Measurements from ENCODE around the gene RNF144A. TPM values are rescaled to one million over a fixed set of nuclear protein-coding genes. Genes with fewer than 3 reads are reported as not detected.

The RNF144A gene
- 10 to 100 TPM; 49.0 to 50.6 TPM for total RNA-seq

GRCh38 chr2:6917071-6917760, at the start of gene RNF144A:
RNF144A (plus strand) TSS chr2:6917412; CDS start chr2:6996927, 79,515 bp downstream.
- H3K36me3 Mint-ChIP-seq (ENCODE audit: low read depth) = peaks cover 22% of the 10 kb centered on the region
- H3K9me3 Mint-ChIP-seq = no peaks in the 10 kb centered on the region

DNA sequence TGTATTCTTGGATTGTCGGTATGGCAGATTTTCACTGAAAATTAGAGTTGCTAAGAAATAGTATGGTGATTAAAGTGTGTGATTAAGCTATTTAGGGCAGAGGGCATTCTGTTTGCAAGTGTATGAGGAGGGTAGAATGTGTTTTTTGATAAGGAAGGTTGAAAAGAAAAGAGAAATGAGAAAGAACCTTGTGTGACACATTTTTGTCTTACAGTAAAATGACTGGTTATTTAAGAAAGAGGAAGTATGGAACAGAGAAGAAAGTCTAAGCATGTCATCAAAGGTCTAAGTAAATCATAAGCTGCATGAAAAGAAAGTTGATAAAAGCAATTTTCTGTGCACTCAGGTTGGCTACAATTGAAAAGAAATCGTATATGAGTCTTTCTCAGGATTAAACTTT, 44.8 kb upstream of the RNF144A start:
- intact Hi-C loops (cut with micrococcal nuclease) = loop anchor here (10.0 kb wide), 1 partner anchor 1672 kb away; no protein-coding TSS in a partner anchor
- H3K4me3 Mint-ChIP-seq = peak overlapping the region; percentile 34
- peaks cover 4% of the 10 kb centered on the region for H3K36me3 Mint-ChIP-seq (ENCODE audit: low read depth)
- peaks cover 5% of the 10 kb centered on the region for H3K9me3 Mint-ChIP-seq
- no peak for DNase-seq
- peak overlapping the region; percentile 37 for H3K27ac Mint-ChIP-seq
- peaks cover 39% of the 10 kb centered on the region for H3K4me1 Mint-ChIP-seq (ENCODE audit: low read depth)
- CTCF ChIA-PET = interaction anchor here (0.9 to 2.3 kb wide), 3 partner anchors 24 to 172 kb away, joined by 3 to 13 read pairs (median 3); no protein-coding TSS in a partner anchor
- H3K27me3 Mint-ChIP-seq (ENCODE audit: low read depth) = no peaks in the 10 kb centered on the region

More at GRCh38 chr2:6917071-6917760, at the start of gene RNF144A:
- intact Hi-C loops (cut with micrococcal nuclease) = loop anchor here (2.0 kb wide), 1 partner anchor 96 kb away; no protein-coding TSS in a partner anchor
- peak; percentile 67 for DNase-seq
- CTCF ChIA-PET = interaction anchor here (0.5 to 7.4 kb wide), 23 partner anchors 11 to 571 kb away, joined by 3 to 73 read pairs (median 4); partner anchors contain the start of genes CMPK2 and RSAD2
- peak within 1 kb of the TSS; percentile 76 for H3K4me3 Mint-ChIP-seq
- H3K4me1 Mint-ChIP-seq (ENCODE audit: low read depth) = peaks cover 75% of the 10 kb centered on the region
- peak within 1 kb of the TSS; percentile 85 for H3K27ac Mint-ChIP-seq
- H3K27me3 Mint-ChIP-seq (ENCODE audit: low read depth) = no peaks in the 10 kb centered on the region

GRCh38 chr2:6874032-6874431, 43.2 kb upstream of the RNF144A start:
- Mint-ChIP-seq H3K27me3 (ENCODE audit: low read depth) (no peaks in the 10 kb centered on the region), H3K36me3 (ENCODE audit: low read depth) (peaks cover 4% of the 10 kb centered on the region), H3K27ac (no peak overlapping the region), H3K9me3 (peaks cover 5% of the 10 kb centered on the region), H3K4me3 (no peak overlapping the region), H3K4me1 (ENCODE audit: low read depth) (peaks cover 53% of the 10 kb centered on the region)
- DNase-seq = no peak
- CTCF ChIA-PET = interaction anchor here (1.0 kb wide), 1 partner anchor 8 kb away, joined by 3 read pairs; the partner anchor contains the start of gene CMPK2
- intact Hi-C loops (cut with micrococcal nuclease) = loop anchor here (10.0 kb wide), 1 partner anchor 1671 kb away; no protein-coding TSS in a partner anchor

GRCh38 chr2:6876309-6876708, 40.9 kb upstream of the RNF144A start:
- Mint-ChIP-seq H3K4me3 (no peak overlapping the region), H3K4me1 (ENCODE audit: low read depth) (peaks cover 68% of the 10 kb centered on the region), H3K9me3 (peaks cover 5% of the 10 kb centered on the region), H3K27ac (no peak overlapping the region), H3K36me3 (ENCODE audit: low read depth) (peaks cover 4% of the 10 kb centered on the region), H3K27me3 (ENCODE audit: low read depth) (no peaks in the 10 kb centered on the region)
- CTCF ChIA-PET = interaction anchor here (0.8 to 5.3 kb wide), 4 partner anchors 10 to 38 kb away, joined by 4 to 54 read pairs (median 22); partner anchors contain the start of gene CMPK2
- intact Hi-C loops (cut with micrococcal nuclease) = loop anchor here (5.0 to 10.0 kb wide), 2 partner anchors 316 to 1668 kb away; no protein-coding TSS in a partner anchor
- DNase-seq = no peak

DNA sequence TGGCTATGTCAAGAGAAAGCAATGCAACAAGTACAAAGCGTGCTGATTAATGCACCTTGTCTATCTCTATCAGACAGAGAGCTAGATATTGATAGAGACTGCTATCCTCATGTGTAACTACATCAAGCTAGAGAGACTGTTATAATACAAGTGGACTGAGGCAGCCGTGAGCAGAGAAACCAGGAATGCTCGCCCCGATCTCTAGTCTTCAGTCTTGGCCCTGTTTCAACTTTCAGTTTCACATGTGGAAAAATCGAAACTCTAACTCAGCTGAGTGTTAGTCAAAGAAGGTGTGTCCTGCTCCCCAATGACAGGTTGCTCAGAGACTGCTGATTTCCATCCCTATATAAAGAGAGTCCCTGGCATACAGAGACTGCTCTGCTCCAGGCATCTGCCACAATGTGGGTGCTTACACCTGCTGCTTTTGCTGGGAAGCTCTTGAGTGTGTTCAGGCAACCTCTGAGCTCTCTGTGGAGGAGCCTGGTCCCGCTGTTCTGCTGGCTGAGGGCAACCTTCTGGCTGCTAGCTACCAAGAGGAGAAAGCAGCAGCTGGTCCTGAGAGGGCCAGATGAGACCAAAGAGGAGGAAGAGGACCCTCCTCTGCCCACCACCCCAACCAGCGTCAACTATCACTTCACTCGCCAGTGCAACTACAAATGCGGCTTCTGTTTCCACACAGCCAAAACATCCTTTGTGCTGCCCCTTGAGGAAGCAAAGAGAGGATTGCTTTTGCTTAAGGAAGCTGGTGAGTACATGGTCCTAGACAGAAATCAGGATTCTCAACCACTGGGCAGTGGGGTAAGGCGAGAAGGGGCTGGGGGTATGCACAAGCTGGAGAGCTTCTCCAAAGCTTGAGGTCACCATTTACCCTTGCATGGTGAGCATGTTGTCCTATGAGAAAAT, 39.6 kb upstream of the RNF144A start, which contains the start of gene RSAD2:
RSAD2 (plus strand) TSS at position 376 of the 903 bp plus-strand sequence; CDS start at position 400, 24 bp downstream.
- H3K9me3 Mint-ChIP-seq = peaks cover 5% of the 10 kb centered on the region
- no peak within 1 kb of the TSS for H3K27ac Mint-ChIP-seq
- CTCF ChIA-PET = interaction anchor here (0.7 to 5.3 kb wide), 10 partner anchors 11 to 166 kb away, joined by 3 to 54 read pairs (median 4); partner anchors contain the start of gene CMPK2
- peaks cover 4% of the 10 kb centered on the region for H3K36me3 Mint-ChIP-seq (ENCODE audit: low read depth)
- DNase-seq = peak; percentile 45
- peaks cover 66% of the 10 kb centered on the region for H3K4me1 Mint-ChIP-seq (ENCODE audit: low read depth)
- H3K4me3 Mint-ChIP-seq = peak within 1 kb of the TSS; percentile 68
- H3K27me3 Mint-ChIP-seq (ENCODE audit: low read depth) = no peaks in the 10 kb centered on the region
- intact Hi-C loops (cut with micrococcal nuclease) = loop anchor here (1.0 to 10.0 kb wide), 7 partner anchors 11 to 1667 kb away; no protein-coding TSS in a partner anchor

- CTCF ChIA-PET = interaction anchor here (1.1 to 5.3 kb wide), 9 partner anchors 12 to 53 kb away, joined by 3 to 54 read pairs (median 5); partner anchors contain the start of gene CMPK2
- peaks cover 6% of the 10 kb centered on the region for H3K36me3 Mint-ChIP-seq (ENCODE audit: low read depth)
- no peak for DNase-seq
- H3K4me1 Mint-ChIP-seq (ENCODE audit: low read depth) = peaks cover 58% of the 10 kb centered on the region
- H3K27me3 Mint-ChIP-seq (ENCODE audit: low read depth) = no peaks in the 10 kb centered on the region
- no peak overlapping the region for H3K27ac Mint-ChIP-seq
- intact Hi-C loops (cut with micrococcal nuclease) = loop anchor here (5.0 to 10.0 kb wide), 2 partner anchors 314 to 1666 kb away; no protein-coding TSS in a partner anchor
- peak overlapping the region; percentile 49 for H3K4me3 Mint-ChIP-seq
- H3K9me3 Mint-ChIP-seq = peaks cover 5% of the 10 kb centered on the region
These were observed 38.7 kb upstream of the RNF144A start for GRCh38 chr2:6878549-6878948.

DNA sequence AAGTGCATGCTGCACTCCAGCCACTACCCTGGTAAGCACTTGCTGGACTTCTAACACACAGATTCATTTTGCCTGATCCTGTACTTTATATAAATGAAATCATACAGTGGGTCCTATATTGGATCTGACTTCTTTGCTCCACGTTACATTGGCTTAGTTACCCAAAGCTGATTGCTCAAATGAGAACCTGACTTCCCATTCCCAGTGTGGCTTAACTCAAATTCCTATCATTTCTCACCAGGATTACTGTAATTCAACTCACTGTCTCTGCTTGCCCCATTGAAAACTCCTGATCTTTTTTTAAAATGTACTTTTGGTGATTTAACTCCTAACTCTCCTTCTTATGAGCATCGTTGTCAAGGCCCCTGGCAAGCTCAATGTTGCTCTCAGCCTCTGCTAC, 38.2 kb upstream of the RNF144A start:
- peak overlapping the region; percentile 49 for H3K4me3 Mint-ChIP-seq
- H3K4me1 Mint-ChIP-seq (ENCODE audit: low read depth) = peaks cover 55% of the 10 kb centered on the region
- intact Hi-C loops (cut with micrococcal nuclease) = loop anchor here (5.0 to 10.0 kb wide), 2 partner anchors 313 to 1666 kb away; no protein-coding TSS in a partner anchor
- H3K36me3 Mint-ChIP-seq (ENCODE audit: low read depth) = peaks cover 4% of the 10 kb centered on the region
- DNase-seq = no peak
- no peak overlapping the region for H3K27ac Mint-ChIP-seq
- peaks cover 2% of the 10 kb centered on the region for H3K9me3 Mint-ChIP-seq
- no peaks in the 10 kb centered on the region for H3K27me3 Mint-ChIP-seq (ENCODE audit: low read depth)
- CTCF ChIA-PET = interaction anchor here (0.6 to 5.3 kb wide), 6 partner anchors 12 to 106 kb away, joined by 4 to 54 read pairs (median 8); partner anchors contain the start of gene CMPK2

DNA sequence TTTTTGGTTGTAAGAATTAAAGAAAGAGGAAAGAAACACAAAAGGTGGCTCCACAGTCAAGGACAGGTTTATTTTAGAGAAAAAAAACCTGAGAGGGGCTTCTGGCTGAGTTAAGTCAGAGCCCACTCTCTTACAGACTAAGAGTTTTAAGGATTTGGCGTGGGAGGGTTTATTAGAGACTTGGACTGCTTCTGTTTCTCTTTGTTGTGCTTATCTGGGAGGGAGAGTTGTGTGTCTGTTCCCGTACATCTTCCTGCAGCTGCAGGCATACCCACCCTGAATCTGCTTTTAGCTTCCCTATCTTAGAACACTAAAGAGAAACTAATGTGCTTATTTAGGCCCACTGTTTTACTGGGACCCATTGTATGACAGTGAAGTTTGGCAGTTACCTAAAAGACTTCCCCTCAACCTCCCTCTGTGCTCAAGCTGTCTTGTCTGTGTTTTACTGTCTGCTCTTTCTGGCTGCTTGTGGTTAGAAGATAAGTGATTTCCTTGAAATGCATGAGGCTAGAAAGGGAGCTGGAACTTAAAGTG, 36.9 kb upstream of the RNF144A start:
- Mint-ChIP-seq H3K9me3 (no peaks in the 10 kb centered on the region), H3K27ac (peak overlapping the region; percentile 72), H3K36me3 (ENCODE audit: low read depth) (peaks cover 5% of the 10 kb centered on the region), H3K4me1 (ENCODE audit: low read depth) (peaks cover 49% of the 10 kb centered on the region), H3K27me3 (ENCODE audit: low read depth) (no peaks in the 10 kb centered on the region), H3K4me3 (peak overlapping the region; percentile 57)
- CTCF ChIA-PET = interaction anchor here (1.0 to 5.3 kb wide), 6 partner anchors 14 to 161 kb away, joined by 3 to 54 read pairs (median 4); partner anchors contain the start of genes CMPK2 and RNF144A
- DNase-seq = peak; percentile 33
- intact Hi-C loops (cut with micrococcal nuclease) = no loop called here

GRCh38 chr2:6881046-6881445, 36.2 kb upstream of the RNF144A start:
- H3K27ac Mint-ChIP-seq = peak overlapping the region; percentile 48
- no peak for DNase-seq
- H3K36me3 Mint-ChIP-seq (ENCODE audit: low read depth) = peaks cover 5% of the 10 kb centered on the region
- no peaks in the 10 kb centered on the region for H3K9me3 Mint-ChIP-seq
- H3K27me3 Mint-ChIP-seq (ENCODE audit: low read depth) = no peaks in the 10 kb centered on the region
- CTCF ChIA-PET = interaction anchor here (1.3 to 5.3 kb wide), 3 partner anchors 14 to 160 kb away, joined by 3 to 54 read pairs (median 4); partner anchors contain the start of genes CMPK2 and RNF144A
- intact Hi-C loops (cut with micrococcal nuclease) = no loop called here
- H3K4me3 Mint-ChIP-seq = no peak overlapping the region
- peaks cover 45% of the 10 kb centered on the region for H3K4me1 Mint-ChIP-seq (ENCODE audit: low read depth)

DNA sequence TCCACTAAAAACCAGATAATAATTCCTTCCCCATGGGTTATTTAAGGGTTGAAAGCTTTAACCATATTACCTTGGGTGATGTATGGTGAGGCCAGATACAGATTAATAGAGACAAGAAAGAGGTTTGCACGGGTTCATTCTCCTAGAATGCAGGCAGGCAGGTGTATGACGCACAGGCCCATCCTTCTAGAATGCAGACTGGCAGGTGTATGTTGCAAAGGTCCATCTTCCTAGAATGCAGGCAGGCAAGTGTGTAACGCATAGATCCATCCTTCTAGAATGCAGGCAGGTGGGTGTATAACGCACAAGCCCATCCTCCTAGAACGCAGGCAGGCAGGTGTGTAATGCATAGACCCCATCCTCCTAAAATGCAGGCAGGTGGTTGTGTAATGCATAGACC, 35.7 kb upstream of the RNF144A start:
- intact Hi-C loops (cut with micrococcal nuclease) = no loop called here
- H3K36me3 Mint-ChIP-seq (ENCODE audit: low read depth) = peaks cover 5% of the 10 kb centered on the region

More for the DNA sequence above, 35.7 kb upstream of the RNF144A start:
- CTCF ChIA-PET = interaction anchor here (0.6 to 5.3 kb wide), 4 partner anchors 15 to 1408 kb away, joined by 3 to 54 read pairs (median 4); partner anchors contain the start of genes CMPK2 and RNF144A
- H3K4me3 Mint-ChIP-seq = no peak overlapping the region
- H3K4me1 Mint-ChIP-seq (ENCODE audit: low read depth) = peaks cover 45% of the 10 kb centered on the region
- no peaks in the 10 kb centered on the region for H3K9me3 Mint-ChIP-seq
- H3K27ac Mint-ChIP-seq = no peak overlapping the region
- H3K27me3 Mint-ChIP-seq (ENCODE audit: low read depth) = no peaks in the 10 kb centered on the region
- DNase-seq = no peak
